ENCODE results near the gene PIAS4. TPM values are rescaled to one million over a fixed set of nuclear protein-coding genes. Genes with fewer than 3 reads are reported as not detected.
A peak's percentile ranks its signal among the peaks of the same experiment; 100 is the strongest.

The PIAS4 gene
- total and polyA plus RNA-seq, 9 of the 15 experiments (the other 6 are each of a cell fraction or from before 2014, with no cell fraction given), result 0.27 to 34.9 (median 14.4) TPM

GRCh38 chr19:3987619-3988371, 19.7 kb upstream of the PIAS4 start (continued):
- TF ChIP-seq ZBTB40 (IDR thresholded peaks at IDR 0.05), result peak; percentile 51; the same call in 1 of the 2 replicates
- no peak for TF ChIP-seq ZBTB40 (CRISPR knock-in tag; IDR thresholded peaks at IDR 0.05)
- TF ChIP-seq CREM (IDR thresholded peaks at IDR 0.05; ENCODE audit: low read depth), result peak; percentile 37; the same call in 1 of the 2 replicates
- no peak for TF ChIP-seq JUNB (CRISPR knock-in tag; conservative IDR thresholded peaks at IDR 0.05)
- peak; percentile 50; the same call in 1 of the 2 replicates for TF ChIP-seq POLR2G (IDR thresholded peaks at IDR 0.05; ENCODE audit: low read depth, low read length)
- TF ChIP-seq ZC3H4 (CRISPR knock-in tag; IDR thresholded peaks at IDR 0.05; ENCODE audit: borderline replicate concordance), result no peak
- no peak for TF ChIP-seq NFATC3 (IDR thresholded peaks at IDR 0.05)
- TF ChIP-seq HCFC1 (IDR thresholded peaks at IDR 0.05; ENCODE audit: low read depth, low read length), result peak; percentile 31; the same call in 1 of the 2 replicates
- no peak for TF ChIP-seq IRF2 (CRISPR knock-in tag; IDR thresholded peaks at IDR 0.05)
- TF ChIP-seq XRCC5 (IDR thresholded peaks at IDR 0.05; ENCODE audit: low read depth, low read length), result peak; percentile 74; the same call in 1 of the 2 replicates
- TF ChIP-seq MYNN (IDR thresholded peaks at IDR 0.05), result no peak
- no peak for TF ChIP-seq MYNN (CRISPR knock-in tag; IDR thresholded peaks at IDR 0.05)
- TF ChIP-seq TOE1 (IDR thresholded peaks at IDR 0.05; ENCODE audit: borderline replicate concordance), result peak; percentile 57; the same call in 1 of the 2 replicates
- TF ChIP-seq TOE1 (CRISPR knock-in tag; IDR thresholded peaks at IDR 0.05; ENCODE audit: borderline replicate concordance, low read depth), result no peak
- no peak for TF ChIP-seq NEUROD1 (IDR thresholded peaks at IDR 0.05; ENCODE audit: borderline replicate concordance, low read depth, low read length, partially characterized antibody)
- no peak for TF ChIP-seq ESRRA (IDR thresholded peaks at IDR 0.05; ENCODE audit: borderline replicate concordance, low read depth)
- TF ChIP-seq DPF2 (IDR thresholded peaks at IDR 0.05), result 0 out of 2 replicates have a peak, but pooled peaks have one; percentile 10
- TF ChIP-seq HES1 (IDR thresholded peaks at IDR 0.05; ENCODE audit: low read depth), result no peak
- TF ChIP-seq ZNF217 (CRISPR knock-in tag; IDR thresholded peaks at IDR 0.05), result no peak
- TF ChIP-seq EP300 (IDR thresholded peaks at IDR 0.05; ENCODE audit: low read length), result no peak
- no peak for TF ChIP-seq BDP1 (IDR thresholded peaks at IDR 0.05; ENCODE audit: insufficient read depth, insufficient read length)
